ENCODE data around the gene NEK6.

NEK6 gene

DNA sequence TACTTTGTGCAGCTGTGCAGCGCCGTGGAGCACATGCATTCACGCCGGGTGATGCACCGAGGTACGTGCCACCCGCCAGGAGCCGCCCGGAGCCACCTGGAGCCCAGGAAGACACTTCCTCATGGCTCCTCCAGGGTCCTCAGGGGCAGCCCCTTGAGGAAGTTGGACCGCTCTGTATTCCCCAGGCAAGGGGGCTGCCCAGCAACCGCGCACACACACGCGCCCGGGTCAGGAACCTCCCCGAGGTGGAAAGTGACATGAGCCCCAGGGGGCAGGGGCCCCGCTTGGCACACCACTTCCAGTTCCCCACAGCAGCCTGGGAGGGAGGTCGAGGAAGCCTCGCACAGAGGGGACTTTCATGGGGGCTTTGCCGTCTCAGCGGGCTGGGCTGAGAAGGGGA lies 68.6 kb downstream of the NEK6 start:
- TF ChIP-seq FOXP2 (optimal IDR thresholded peaks at IDR 0.05; ENCODE audit: borderline replicate concordance, extremely low read depth, extremely low read length, insufficient read depth) (no peak), TAF1 (IDR thresholded peaks at IDR 0.05; ENCODE audit: borderline replicate concordance, insufficient read depth, low read length) (no peak), POLR2AphosphoS5 (IDR thresholded peaks at IDR 0.05; ENCODE audit: low read depth, low read length) (no peak), SIN3A (IDR thresholded peaks at IDR 0.05; ENCODE audit: borderline replicate concordance, insufficient read depth, low read length) (no peak)
- TF ChIP-seq, protein P1, sequence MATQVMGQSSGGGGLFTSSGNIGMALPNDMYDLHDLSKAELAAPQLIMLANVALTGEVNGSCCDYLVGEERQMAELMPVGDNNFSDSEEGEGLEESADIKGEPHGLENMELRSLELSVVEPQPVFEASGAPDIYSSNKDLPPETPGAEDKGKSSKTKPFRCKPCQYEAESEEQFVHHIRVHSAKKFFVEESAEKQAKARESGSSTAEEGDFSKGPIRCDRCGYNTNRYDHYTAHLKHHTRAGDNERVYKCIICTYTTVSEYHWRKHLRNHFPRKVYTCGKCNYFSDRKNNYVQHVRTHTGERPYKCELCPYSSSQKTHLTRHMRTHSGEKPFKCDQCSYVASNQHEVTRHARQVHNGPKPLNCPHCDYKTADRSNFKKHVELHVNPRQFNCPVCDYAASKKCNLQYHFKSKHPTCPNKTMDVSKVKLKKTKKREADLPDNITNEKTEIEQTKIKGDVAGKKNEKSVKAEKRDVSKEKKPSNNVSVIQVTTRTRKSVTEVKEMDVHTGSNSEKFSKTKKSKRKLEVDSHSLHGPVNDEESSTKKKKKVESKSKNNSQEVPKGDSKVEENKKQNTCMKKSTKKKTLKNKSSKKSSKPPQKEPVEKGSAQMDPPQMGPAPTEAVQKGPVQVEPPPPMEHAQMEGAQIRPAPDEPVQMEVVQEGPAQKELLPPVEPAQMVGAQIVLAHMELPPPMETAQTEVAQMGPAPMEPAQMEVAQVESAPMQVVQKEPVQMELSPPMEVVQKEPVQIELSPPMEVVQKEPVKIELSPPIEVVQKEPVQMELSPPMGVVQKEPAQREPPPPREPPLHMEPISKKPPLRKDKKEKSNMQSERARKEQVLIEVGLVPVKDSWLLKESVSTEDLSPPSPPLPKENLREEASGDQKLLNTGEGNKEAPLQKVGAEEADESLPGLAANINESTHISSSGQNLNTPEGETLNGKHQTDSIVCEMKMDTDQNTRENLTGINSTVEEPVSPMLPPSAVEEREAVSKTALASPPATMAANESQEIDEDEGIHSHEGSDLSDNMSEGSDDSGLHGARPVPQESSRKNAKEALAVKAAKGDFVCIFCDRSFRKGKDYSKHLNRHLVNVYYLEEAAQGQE (IDR thresholded peaks at IDR 0.05; ENCODE audit: insufficient read depth in 1 of 2, low read depth in 2 of 2, low read length in 2 of 2), result no peak

DNA sequence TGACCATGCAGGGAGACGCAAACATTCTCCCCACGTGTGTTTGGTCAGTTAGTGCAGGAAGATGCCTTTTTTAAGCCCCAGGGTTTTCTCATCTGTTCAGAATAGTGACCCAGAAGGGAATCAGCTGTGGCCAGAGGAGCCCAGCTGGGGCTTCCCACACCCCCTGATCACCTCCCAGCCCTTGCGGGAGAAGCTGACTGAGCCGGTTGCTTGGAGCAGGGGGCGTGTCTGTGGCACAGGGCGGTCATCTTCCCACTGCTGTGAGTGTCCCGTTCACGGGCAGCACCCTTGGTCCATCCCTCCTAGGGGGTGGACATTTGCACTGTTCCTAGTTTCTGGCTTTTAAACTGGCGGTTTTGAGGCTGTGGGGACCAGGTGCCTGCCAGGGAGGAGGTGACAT lies 69.7 kb downstream of the NEK6 start:
- TF ChIP-seq POLR2AphosphoS5 (IDR thresholded peaks at IDR 0.05; ENCODE audit: low read depth, low read length), result no peak
- TF ChIP-seq, protein P1 (IDR thresholded peaks at IDR 0.05; ENCODE audit: insufficient read depth in 1 of 2, low read depth in 2 of 2, low read length in 2 of 2), result no peak
- TF ChIP-seq TAF1 (IDR thresholded peaks at IDR 0.05; ENCODE audit: borderline replicate concordance, insufficient read depth, low read length), result no peak
- TF ChIP-seq SIN3A (IDR thresholded peaks at IDR 0.05; ENCODE audit: borderline replicate concordance, insufficient read depth, low read length), result no peak
- TF ChIP-seq FOXP2 (optimal IDR thresholded peaks at IDR 0.05; ENCODE audit: borderline replicate concordance, extremely low read depth, extremely low read length, insufficient read depth), result no peak

DNA sequence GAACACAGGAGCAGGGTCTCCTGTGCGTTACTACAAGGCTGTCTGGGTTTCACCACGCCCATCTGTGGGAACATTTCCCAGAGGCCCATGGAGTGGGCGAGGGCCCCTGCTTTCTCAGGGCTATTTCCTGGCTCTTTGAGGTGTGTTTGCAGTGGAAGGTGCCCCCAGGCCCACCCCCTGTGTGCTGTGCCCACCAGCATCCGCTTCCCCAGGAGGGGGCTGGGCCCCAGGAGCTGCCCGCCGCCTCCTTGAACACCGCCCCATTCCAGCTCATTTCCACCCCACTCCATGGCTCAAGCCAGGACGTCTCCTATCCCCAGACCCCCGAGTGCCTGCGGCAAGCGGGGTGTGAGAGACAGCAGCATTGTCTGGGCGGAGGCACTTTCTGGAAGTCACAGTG lies 70.5 kb downstream of the NEK6 start:
- TF ChIP-seq FOXP2 (optimal IDR thresholded peaks at IDR 0.05; ENCODE audit: borderline replicate concordance, extremely low read depth, extremely low read length, insufficient read depth) (no peak), SIN3A (IDR thresholded peaks at IDR 0.05; ENCODE audit: borderline replicate concordance, insufficient read depth, low read length) (no peak), TAF1 (IDR thresholded peaks at IDR 0.05; ENCODE audit: borderline replicate concordance, insufficient read depth, low read length) (no peak), POLR2AphosphoS5 (IDR thresholded peaks at IDR 0.05; ENCODE audit: low read depth, low read length) (no peak)
- TF ChIP-seq, protein P1 (IDR thresholded peaks at IDR 0.05; ENCODE audit: insufficient read depth in 1 of 2, low read depth in 2 of 2, low read length in 2 of 2), result no peak

DNA sequence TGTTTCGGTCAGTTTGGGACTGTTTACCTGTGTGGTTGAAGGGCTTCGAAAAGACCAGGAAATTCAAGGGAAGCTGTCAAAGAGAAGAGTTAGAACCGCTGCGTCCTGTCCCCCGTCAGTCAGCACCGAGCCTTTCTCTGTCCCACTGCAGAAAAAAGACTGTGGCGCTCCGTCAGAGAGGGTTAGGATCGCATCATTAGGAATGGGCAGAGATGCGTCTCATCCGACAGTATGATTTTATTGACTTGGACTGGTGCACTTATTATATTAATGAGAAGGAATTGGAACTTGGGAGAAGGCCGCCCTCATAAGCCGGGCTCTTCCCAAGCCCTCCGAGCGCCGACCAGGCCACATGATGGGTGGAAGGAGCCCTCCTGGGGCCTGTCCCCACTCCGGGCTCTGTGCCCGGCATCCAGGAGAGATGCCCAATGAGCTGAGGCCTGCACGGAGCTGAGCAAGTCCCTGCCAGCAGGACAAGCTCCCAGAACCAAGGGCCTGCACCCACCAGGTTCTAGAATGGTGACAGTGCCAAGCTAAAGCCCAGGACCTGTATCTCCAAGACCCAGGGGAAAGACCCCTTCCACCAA lies 71.5 kb downstream of the NEK6 start:
- TF ChIP-seq TAF1 (IDR thresholded peaks at IDR 0.05; ENCODE audit: borderline replicate concordance, insufficient read depth, low read length), result no peak
- TF ChIP-seq, protein P1 (IDR thresholded peaks at IDR 0.05; ENCODE audit: insufficient read depth in 1 of 2, low read depth in 2 of 2, low read length in 2 of 2), result no peak
- no peak for TF ChIP-seq POLR2AphosphoS5 (IDR thresholded peaks at IDR 0.05; ENCODE audit: low read depth, low read length)
- TF ChIP-seq FOXP2 (optimal IDR thresholded peaks at IDR 0.05; ENCODE audit: borderline replicate concordance, extremely low read depth, extremely low read length, insufficient read depth), result no peak
- no peak for TF ChIP-seq SIN3A (IDR thresholded peaks at IDR 0.05; ENCODE audit: borderline replicate concordance, insufficient read depth, low read length)

Data from PFSK-1 (cell line).